Fibroblast of gingiva (primary cell): Measurements from ENCODE around the gene ZNF776.
A peak's percentile ranks its signal among the peaks of the same experiment; 100 is the strongest.
"Not testable (repeated sequence)": the region's sequence is repeated elsewhere in the genome, so short reads cannot be mapped to it uniquely, and the experiment has no call there.

ENCODE experiments used
- DNase-seq: peaks from one replicate; pipeline ENCODE4 v3.0.0-alpha.2; 2011; ENCODE audit warnings: low read depth

ZNF776 gene

GRCh38 chr19:57746580-57747471 is at the start of gene ZNF776:
ZNF776 (plus strand) TSS chr19:57746815; CDS start chr19:57747059, 244 bp downstream.
- DNase-seq, result peak; percentile 84

- DNase-seq, result no peak
Measured at GRCh38 chr19:57701625-57702024, 45.0 kb upstream of the ZNF776 start.

- no peak for DNase-seq
Measured at GRCh38 chr19:57706346-57706745, 40.3 kb upstream of the ZNF776 start.

GRCh38 chr19:57708641-57709361 is 37.8 kb upstream of the ZNF776 start, which contains the start of gene ZNF154:
ZNF154 (minus strand) TSS chr19:57709204; CDS start chr19:57708971, 233 bp downstream.
- DNase-seq, result peak; percentile 56

GRCh38 chr19:57709616-57710015 is 37.0 kb upstream of the ZNF776 start:
- no peak for DNase-seq

- no peak for DNase-seq
Measured at GRCh38 chr19:57712222-57712621, 34.4 kb upstream of the ZNF776 start.

- DNase-seq, result no peak
Measured at GRCh38 chr19:57719424-57719823, 27.2 kb upstream of the ZNF776 start.

GRCh38 chr19:57719901-57720519 is 26.6 kb upstream of the ZNF776 start:
- DNase-seq, result no peak

- no peak for DNase-seq
Measured at GRCh38 chr19:57720878-57721277, 25.7 kb upstream of the ZNF776 start.

- DNase-seq, result not testable (repeated sequence)
Measured at GRCh38 chr19:57738320-57738719, 8.3 kb upstream of the ZNF776 start.

GRCh38 chr19:57738770-57739169 is 7.8 kb upstream of the ZNF776 start:
- DNase-seq, result not testable (repeated sequence)

GRCh38 chr19:57747472-57747807 is 825 bp downstream of the ZNF776 start:
- no peak for DNase-seq

- DNase-seq, result no peak
Measured at GRCh38 chr19:57748029-57748428, 1.4 kb downstream of the ZNF776 start.

GRCh38 chr19:57754091-57754673 is 7.6 kb downstream of the ZNF776 start:
- no peak for DNase-seq

GRCh38 chr19:57755031-57755430 is 8.4 kb downstream of the ZNF776 start:
- no peak for DNase-seq

GRCh38 chr19:57757941-57758340 is 11.3 kb downstream of the ZNF776 start:
- no peak for DNase-seq

GRCh38 chr19:57759096-57759495 is 12.5 kb downstream of the ZNF776 start:
- DNase-seq, result no peak

- DNase-seq, result peak; percentile 88
Measured at GRCh38 chr19:57769345-57770131, 22.9 kb downstream of the ZNF776 start, which contains the start of gene ZNF586. ZNF586 (plus strand) TSS chr19:57769676; CDS start chr19:57769843, 167 bp downstream.

GRCh38 chr19:57771417-57771816 is 24.8 kb downstream of the ZNF776 start:
- no peak for DNase-seq

GRCh38 chr19:57773488-57773887 is 26.9 kb downstream of the ZNF776 start:
- DNase-seq, result no peak

- no peak for DNase-seq
Measured at GRCh38 chr19:57776764-57777296, 30.2 kb downstream of the ZNF776 start.
